NT2/D1 (cell line): ENCODE results near the gene AGBL4.

Experiments used
- SUZ12 ChIP-seq: IDR thresholded peaks from 2 replicates; pipeline ENCODE4 v1.6.1; 2011; ENCODE audit not compliant: insufficient read length, insufficient read depth; ENCODE audit errors: extremely low read depth
- YY1 ChIP-seq: IDR thresholded peaks from 2 replicates; pipeline ENCODE4 v1.6.1; 2011; ENCODE audit not compliant: insufficient read length, insufficient read depth
- ZNF274 ChIP-seq: IDR thresholded peaks from 2 replicates; pipeline ENCODE4 v1.6.1; 2011; ENCODE audit warnings: mild to moderate bottlenecking, low read depth, low read length

DNA sequence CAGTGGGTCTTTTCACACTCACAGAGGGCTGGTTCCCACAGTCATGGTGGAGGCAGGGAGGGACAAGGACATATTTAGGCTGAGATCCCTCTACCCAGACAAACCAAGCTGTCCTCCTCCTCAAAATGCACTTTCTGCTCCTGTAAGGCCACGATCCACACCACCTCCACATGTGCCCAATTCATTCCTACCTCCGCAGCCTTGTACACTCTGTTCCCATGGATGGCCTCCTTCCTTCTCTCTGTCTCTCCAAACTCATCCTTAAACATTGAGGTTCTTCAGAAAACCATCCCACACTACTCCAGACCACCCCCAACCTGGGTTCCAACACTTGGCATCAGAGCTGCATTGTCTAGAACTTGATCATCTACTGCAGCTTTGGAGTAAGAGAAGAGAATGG, 842.7 kb downstream of the AGBL4 start:
- TF ChIP-seq ZNF274, result no peak
- TF ChIP-seq YY1, result no peak
- TF ChIP-seq SUZ12, result no peak
